Progenitor cell of endocrine pancreas (in vitro differentiated cells): Measurements from ENCODE around the gene HTRA3. TPM values are rescaled to one million over a fixed set of nuclear protein-coding genes. Genes with fewer than 3 reads are reported as not detected.

ENCODE experiments used
- DNase-seq: peaks from one replicate; pipeline ENCODE4 v3.0.0; 2021; ENCODE audit warnings: low spot score; ENCODE audit not compliant: unreplicated experiment
- H3K27ac Mint-ChIP-seq: 2 replicates; pipeline ENCODE4 v1.8.0; 2021; ENCODE audit warnings: mild to moderate bottlenecking, moderate library complexity, mixed read lengths
- H3K27me3 Mint-ChIP-seq: 2 replicates; pipeline ENCODE4 v1.8.0; 2021; ENCODE audit warnings: mixed read lengths
- H3K36me3 Mint-ChIP-seq: 2 replicates; pipeline ENCODE4 v1.8.0; 2022; ENCODE audit warnings: mixed read lengths; ENCODE audit not compliant: insufficient read depth
- H3K4me1 Mint-ChIP-seq: 2 replicates; pipeline ENCODE4 v1.8.0; 2021; ENCODE audit warnings: low read depth, mixed read lengths
- H3K4me3 Mint-ChIP-seq: 2 replicates; pipeline ENCODE4 v1.8.0; 2021; ENCODE audit warnings: low read depth, mild to moderate bottlenecking, moderate library complexity, mixed read lengths
- H3K9me3 Mint-ChIP-seq: 2 replicates; pipeline ENCODE4 v1.8.0; 2021; ENCODE audit warnings: low read depth, mixed read lengths
- CTCF ChIP-seq: fragments of 200-600 bp; sonication (generic); IDR thresholded peaks from one replicate; pipeline ENCODE4 v1.5.0; 2021; ENCODE audit warnings: antibody characterized with exemption, mild to moderate bottlenecking; ENCODE audit not compliant: unreplicated experiment
- total RNA-seq: library from RNA; stranded (reverse); gene quantifications from 2 replicates; pipeline ENCODE4 v1.2.1, GENCODE V29; 2021

Gene HTRA3
- total RNA-seq, 1 donor from 2014 or later: 0.86 TPM

GRCh38 chr4:8275548-8275910 lies 6.0 kb downstream of the HTRA3 start:
- no peak for TF ChIP-seq CTCF
- Mint-ChIP-seq H3K9me3 (no peaks in the 10 kb centered on the region), H3K4me1 (no peaks in the 10 kb centered on the region), H3K36me3 (no peaks in the 10 kb centered on the region), H3K27ac (no peak overlapping the region), H3K27me3 (peaks cover 27% of the 10 kb centered on the region), H3K4me3 (no peak overlapping the region)
- no peak for DNase-seq

- no peak overlapping the region for H3K27ac Mint-ChIP-seq
- TF ChIP-seq CTCF: no peak
- no peaks in the 10 kb centered on the region for H3K36me3 Mint-ChIP-seq
- H3K9me3 Mint-ChIP-seq: no peaks in the 10 kb centered on the region
- no peak overlapping the region for H3K4me3 Mint-ChIP-seq
- H3K4me1 Mint-ChIP-seq: no peaks in the 10 kb centered on the region
- peaks cover 17% of the 10 kb centered on the region for H3K27me3 Mint-ChIP-seq
- DNase-seq: no peak
Observed at GRCh38 chr4:8276358-8277240, 7.0 kb downstream of the HTRA3 start.

GRCh38 chr4:8277356-8278008 lies 7.9 kb downstream of the HTRA3 start:
- no peak for DNase-seq
- TF ChIP-seq CTCF: no peak
- Mint-ChIP-seq H3K9me3 (no peaks in the 10 kb centered on the region), H3K36me3 (no peaks in the 10 kb centered on the region), H3K4me3 (no peak overlapping the region), H3K27ac (no peak overlapping the region), H3K4me1 (no peaks in the 10 kb centered on the region), H3K27me3 (peaks cover 8% of the 10 kb centered on the region)

- H3K4me3 Mint-ChIP-seq: no peak overlapping the region
- peaks cover 6% of the 10 kb centered on the region for H3K27me3 Mint-ChIP-seq
- no peak overlapping the region for H3K27ac Mint-ChIP-seq
- TF ChIP-seq CTCF: no peak
- DNase-seq: no peak
- H3K9me3 Mint-ChIP-seq: no peaks in the 10 kb centered on the region
- H3K36me3 Mint-ChIP-seq: no peaks in the 10 kb centered on the region
- H3K4me1 Mint-ChIP-seq: no peaks in the 10 kb centered on the region
Observed at GRCh38 chr4:8278009-8278395, 8.4 kb downstream of the HTRA3 start.

- Mint-ChIP-seq H3K36me3 (no peaks in the 10 kb centered on the region), H3K4me1 (no peaks in the 10 kb centered on the region), H3K4me3 (no peak overlapping the region), H3K9me3 (no peaks in the 10 kb centered on the region), H3K27me3 (peaks cover 6% of the 10 kb centered on the region), H3K27ac (no peak overlapping the region)
- DNase-seq: no peak
- TF ChIP-seq CTCF: no peak
Observed at GRCh38 chr4:8278421-8279287, 9.1 kb downstream of the HTRA3 start.
